ENCODE measurements around the gene HTR3A.

HTR3A gene

DNA sequence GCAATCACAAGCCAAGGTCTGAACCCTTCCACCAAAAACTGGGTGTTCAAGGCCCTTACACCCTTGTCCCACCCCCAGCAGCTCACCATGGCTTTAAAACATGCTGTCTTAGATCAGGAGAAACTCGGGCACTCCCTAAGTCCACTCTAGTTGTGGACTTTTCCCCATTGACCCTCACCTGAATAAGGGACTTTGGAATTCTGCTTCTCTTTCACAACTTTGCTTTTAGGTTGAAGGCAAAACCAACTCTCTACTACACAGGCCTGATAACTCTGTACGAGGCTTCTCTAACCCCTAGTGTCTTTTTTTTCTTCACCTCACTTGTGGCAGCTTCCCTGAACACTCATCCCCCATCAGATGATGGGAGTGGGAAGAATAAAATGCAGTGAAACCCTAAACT, 15.0 kb downstream of the HTR3A start:
- no peak for ATAC-seq (ENCODE audit: low read depth)
- Histone ChIP-seq H3K4me1 (ENCODE audit: insufficient read depth, poor library complexity, severe bottlenecking) (no peaks in the 10 kb centered on the region), H3K36me3 (ENCODE audit: low read depth) (no peaks in the 10 kb centered on the region), H3K4me3 (ENCODE audit: severe bottlenecking) (no peak overlapping the region), H3K9me3 (ENCODE audit: severe bottlenecking) (no peaks in the 10 kb centered on the region), H3K27me3 (ENCODE audit: insufficient read depth, poor library complexity, severe bottlenecking) (peaks cover 5% of the 10 kb centered on the region), H3K27ac (ENCODE audit: poor library complexity, severe bottlenecking) (no peak overlapping the region)
- DNase-seq (ENCODE audit: low spot score) = no peak
- TF ChIP-seq, protein P1, sequence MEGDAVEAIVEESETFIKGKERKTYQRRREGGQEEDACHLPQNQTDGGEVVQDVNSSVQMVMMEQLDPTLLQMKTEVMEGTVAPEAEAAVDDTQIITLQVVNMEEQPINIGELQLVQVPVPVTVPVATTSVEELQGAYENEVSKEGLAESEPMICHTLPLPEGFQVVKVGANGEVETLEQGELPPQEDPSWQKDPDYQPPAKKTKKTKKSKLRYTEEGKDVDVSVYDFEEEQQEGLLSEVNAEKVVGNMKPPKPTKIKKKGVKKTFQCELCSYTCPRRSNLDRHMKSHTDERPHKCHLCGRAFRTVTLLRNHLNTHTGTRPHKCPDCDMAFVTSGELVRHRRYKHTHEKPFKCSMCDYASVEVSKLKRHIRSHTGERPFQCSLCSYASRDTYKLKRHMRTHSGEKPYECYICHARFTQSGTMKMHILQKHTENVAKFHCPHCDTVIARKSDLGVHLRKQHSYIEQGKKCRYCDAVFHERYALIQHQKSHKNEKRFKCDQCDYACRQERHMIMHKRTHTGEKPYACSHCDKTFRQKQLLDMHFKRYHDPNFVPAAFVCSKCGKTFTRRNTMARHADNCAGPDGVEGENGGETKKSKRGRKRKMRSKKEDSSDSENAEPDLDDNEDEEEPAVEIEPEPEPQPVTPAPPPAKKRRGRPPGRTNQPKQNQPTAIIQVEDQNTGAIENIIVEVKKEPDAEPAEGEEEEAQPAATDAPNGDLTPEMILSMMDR (IDR thresholded peaks at IDR 0.05; ENCODE audit: poor library complexity, severe bottlenecking) = no peak

GRCh38 chr11:113991170-113991569, 16.3 kb downstream of the HTR3A start:
- Histone ChIP-seq H3K9me3 (ENCODE audit: severe bottlenecking) (no peaks in the 10 kb centered on the region), H3K4me1 (ENCODE audit: insufficient read depth, poor library complexity, severe bottlenecking) (no peaks in the 10 kb centered on the region), H3K27ac (ENCODE audit: poor library complexity, severe bottlenecking) (no peak overlapping the region), H3K36me3 (ENCODE audit: low read depth) (no peaks in the 10 kb centered on the region), H3K4me3 (ENCODE audit: severe bottlenecking) (no peak overlapping the region), H3K27me3 (ENCODE audit: insufficient read depth, poor library complexity, severe bottlenecking) (no peaks in the 10 kb centered on the region)
- DNase-seq (ENCODE audit: low spot score) (no peak), ATAC-seq (ENCODE audit: low read depth) (peak; percentile 46; the same call in 1 of the 3 replicates)
- TF ChIP-seq, protein P1 (IDR thresholded peaks at IDR 0.05; ENCODE audit: poor library complexity, severe bottlenecking) = no peak

GRCh38 chr11:113991718-113992458, 17.0 kb downstream of the HTR3A start:
- Histone ChIP-seq H3K4me1 (ENCODE audit: insufficient read depth, poor library complexity, severe bottlenecking) (no peaks in the 10 kb centered on the region), H3K9me3 (ENCODE audit: severe bottlenecking) (no peaks in the 10 kb centered on the region), H3K27me3 (ENCODE audit: insufficient read depth, poor library complexity, severe bottlenecking) (no peaks in the 10 kb centered on the region), H3K27ac (ENCODE audit: poor library complexity, severe bottlenecking) (no peak overlapping the region), H3K4me3 (ENCODE audit: severe bottlenecking) (no peak overlapping the region), H3K36me3 (ENCODE audit: low read depth) (no peaks in the 10 kb centered on the region)
- DNase-seq (ENCODE audit: low spot score) = no peak
- no peak for ATAC-seq (ENCODE audit: low read depth)
- TF ChIP-seq, protein P1 (IDR thresholded peaks at IDR 0.05; ENCODE audit: poor library complexity, severe bottlenecking) = no peak

DNA sequence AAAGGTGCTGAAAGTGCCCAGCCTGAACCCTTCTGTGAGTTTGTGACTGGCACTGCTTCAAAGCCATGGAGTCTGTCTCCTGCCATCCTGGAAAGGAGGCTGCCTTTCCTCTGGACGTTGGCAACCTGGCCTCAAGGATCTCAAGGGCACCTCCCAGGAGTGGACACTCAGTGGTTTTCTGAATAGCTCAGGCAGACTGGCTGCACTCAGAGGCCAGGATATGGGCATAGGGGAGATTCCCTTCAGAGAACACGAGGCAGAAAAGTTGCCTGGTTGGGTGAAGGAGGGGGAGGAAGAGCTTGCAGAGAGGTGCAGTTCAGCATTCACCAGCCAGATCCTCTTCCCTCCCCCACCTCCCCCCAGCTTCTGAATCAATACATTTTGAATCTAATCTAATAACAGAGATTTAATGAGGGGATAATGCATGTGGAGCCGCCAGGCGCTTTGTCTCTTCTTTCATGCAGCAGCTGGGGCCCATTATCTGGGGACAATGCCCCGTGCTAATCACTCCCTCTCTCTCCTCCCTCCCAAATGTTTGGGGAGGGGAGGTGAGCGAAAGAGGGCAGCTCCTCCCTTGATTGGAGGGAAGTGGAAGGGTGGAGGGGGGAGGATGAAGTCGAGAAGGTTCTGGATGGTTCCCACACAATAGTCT, 17.7 kb downstream of the HTR3A start:
- H3K4me3 ChIP-seq (ENCODE audit: severe bottlenecking) = no peak overlapping the region
- no peaks in the 10 kb centered on the region for H3K36me3 ChIP-seq (ENCODE audit: low read depth)
- H3K4me1 ChIP-seq (ENCODE audit: insufficient read depth, poor library complexity, severe bottlenecking) = no peaks in the 10 kb centered on the region
- no peak for ATAC-seq (ENCODE audit: low read depth)
- no peaks in the 10 kb centered on the region for H3K9me3 ChIP-seq (ENCODE audit: severe bottlenecking)
- H3K27me3 ChIP-seq (ENCODE audit: insufficient read depth, poor library complexity, severe bottlenecking) = no peaks in the 10 kb centered on the region
- TF ChIP-seq, protein P1 (IDR thresholded peaks at IDR 0.05; ENCODE audit: poor library complexity, severe bottlenecking) = no peak
- no peak overlapping the region for H3K27ac ChIP-seq (ENCODE audit: poor library complexity, severe bottlenecking)
- no peak for DNase-seq (ENCODE audit: low spot score)

Measured in RWPE2 (cell line).